GM18511 (cell line): Measurements from ENCODE around the gene PEDS1.
A peak's percentile ranks its signal among the peaks of the same experiment; 100 is the strongest.
"Not testable (repeated sequence)": the region's sequence is repeated elsewhere in the genome, so short reads cannot be mapped to it uniquely, and the experiment has no call there.

Source experiments
- ATAC-seq: cut with Tn5 transposase; IDR thresholded peaks from one replicate; pipeline ENCODE4 v1.9.1; 2021; ENCODE audit warnings: mild to moderate bottlenecking, moderate library complexity; ENCODE audit not compliant: unreplicated experiment

Gene PEDS1

DNA sequence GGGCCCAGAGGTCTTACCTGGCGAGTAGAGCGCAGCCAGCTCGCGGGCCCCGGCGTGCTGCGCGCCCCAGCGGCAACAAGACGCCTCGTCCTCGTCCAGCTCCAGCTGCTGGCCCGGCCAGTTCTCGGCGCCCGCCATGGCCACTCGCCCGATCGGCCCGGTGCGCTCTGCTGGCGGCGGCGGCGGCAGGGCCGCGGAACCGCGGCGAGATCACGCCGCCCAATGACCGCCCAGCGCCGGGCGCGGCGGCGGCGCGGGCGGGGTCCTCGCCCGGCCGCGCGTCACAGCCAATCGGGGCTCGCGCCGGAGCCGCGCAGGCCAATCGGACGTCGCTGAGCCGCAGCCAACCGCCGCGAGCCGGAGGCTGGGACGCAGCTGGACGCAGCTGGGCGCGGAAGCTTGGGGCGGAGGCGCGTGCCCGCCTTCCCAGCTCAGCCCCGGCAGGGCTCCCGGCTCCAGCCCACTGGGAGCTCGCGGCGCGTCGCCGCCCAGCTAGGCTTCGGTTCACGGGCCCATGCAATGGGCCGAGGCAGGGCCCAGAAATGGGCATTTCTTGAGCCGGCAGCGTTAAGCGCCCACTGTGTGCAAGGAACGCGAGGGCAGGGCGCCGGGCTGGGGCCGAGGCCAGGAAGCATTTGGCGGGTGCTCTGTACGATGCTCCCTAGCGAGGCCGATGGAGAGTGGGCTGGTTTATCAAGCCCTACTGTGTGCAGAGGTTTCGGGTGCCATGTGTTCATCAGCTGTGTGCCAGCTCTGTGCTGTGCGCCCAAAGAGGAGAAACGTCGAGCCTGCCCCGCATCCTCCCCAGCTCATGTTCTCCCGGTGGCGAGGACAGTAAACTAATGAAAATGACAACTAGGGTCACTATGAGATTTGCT is at the start of gene PEDS1:
TSS of gene PEDS1 (minus strand) at position 224 of the 878 bp plus-strand sequence. CDS start at position 138, 86 bp downstream.
- peak; percentile 97 for ATAC-seq

DNA sequence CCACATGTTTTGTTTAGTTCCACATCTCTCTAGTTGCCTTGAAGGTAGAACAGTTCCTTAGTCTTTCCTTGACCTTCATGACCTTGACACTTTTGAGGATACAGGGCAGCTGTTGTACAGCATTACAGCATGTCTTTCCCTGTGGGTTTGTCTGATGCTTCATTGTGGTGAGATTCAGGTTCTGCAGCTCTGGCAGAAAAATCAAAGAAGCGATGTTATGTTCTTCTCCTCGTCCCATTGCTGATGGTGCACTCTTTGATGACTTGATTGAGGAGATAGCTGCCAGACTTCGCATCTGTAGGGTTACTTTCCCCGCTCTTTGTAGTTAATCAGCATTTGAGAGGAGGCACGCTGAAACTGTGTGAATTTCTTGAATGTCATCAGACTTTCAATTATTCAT is 49.2 kb upstream of the PEDS1 start:
- ATAC-seq, result no peak

DNA sequence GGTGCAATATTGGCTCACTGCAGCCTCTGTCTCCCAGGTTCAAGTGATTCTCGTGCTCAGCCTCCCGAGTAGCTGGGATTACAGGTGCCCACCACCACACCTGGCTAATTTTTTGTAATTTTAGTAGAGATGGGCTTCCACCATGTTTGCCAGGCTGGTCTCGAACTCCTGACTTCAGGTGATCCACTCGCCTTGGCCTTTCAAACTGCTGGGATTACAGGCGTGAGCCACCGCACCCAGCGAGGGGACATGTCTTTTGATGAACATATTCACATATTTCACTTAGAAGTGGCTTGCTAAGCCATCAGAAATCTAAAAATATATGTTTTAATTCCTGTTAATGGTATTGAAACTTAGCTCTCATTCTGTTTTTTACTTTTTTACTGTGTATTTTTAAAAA is 48.2 kb upstream of the PEDS1 start:
- not testable (repeated sequence) for ATAC-seq

DNA sequence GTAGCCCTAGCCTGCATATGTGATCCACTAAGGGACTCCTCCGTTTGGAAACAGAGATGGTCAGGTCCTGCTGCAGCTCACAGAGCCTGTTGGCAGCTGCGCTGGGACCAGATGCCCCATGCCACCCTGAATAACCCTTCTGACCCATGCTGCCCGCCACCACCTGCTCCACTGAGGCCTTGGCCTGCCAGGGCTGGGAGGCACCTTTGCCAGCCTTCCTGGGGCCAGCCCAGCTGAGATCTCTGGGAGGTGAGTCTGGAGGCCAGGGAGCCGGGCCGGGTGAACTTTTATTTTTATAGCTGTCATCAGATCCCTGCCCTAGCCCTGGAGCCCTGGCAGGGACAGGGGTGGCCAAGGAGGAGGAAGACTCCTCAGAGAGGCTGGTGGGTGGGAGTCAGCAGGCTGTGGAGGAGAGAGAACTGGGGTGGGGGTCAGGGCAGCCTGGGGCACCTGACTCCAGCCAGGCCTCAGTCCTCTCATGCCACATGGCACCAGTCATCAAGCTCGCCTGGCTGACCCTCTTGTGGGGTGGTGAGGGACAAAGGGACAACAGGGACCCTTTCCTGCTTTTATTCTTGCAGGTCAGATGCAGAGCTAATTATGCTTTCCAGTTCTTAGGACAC is 47.1 kb upstream of the PEDS1 start:
- ATAC-seq, result no peak

- no peak for ATAC-seq
Measured at GRCh38 chr20:50199703-50200102, 46.2 kb upstream of the PEDS1 start.

GRCh38 chr20:50198716-50199115 is 45.2 kb upstream of the PEDS1 start:
- ATAC-seq, result no peak

DNA sequence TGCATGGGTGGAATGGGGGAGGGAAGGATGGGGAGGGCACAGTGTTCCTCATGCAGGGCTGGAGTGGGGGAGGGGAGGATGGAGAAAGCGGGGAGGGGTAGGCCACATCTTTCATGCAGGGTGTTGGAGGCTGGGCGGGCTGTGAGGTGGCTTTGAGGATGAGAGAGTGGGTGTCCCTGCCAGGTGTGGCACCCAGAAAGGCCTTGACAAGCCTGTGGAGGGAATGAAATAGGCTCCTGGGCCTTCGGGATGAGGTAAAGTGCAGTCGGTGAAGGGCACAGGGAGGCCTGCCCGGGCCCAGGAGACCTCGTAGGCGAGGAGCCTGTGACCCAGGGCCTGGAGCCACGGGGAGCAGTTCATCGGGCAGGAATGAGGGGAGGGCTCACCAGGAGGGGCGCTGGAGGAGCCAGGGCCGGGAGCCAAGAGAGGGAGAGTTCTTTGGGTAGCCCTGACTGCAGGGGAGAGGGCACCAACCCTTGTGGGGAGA is 44.7 kb upstream of the PEDS1 start:
- ATAC-seq, result no peak

GRCh38 chr20:50197463-50198179 is 44.1 kb upstream of the PEDS1 start:
- ATAC-seq, result no peak

DNA sequence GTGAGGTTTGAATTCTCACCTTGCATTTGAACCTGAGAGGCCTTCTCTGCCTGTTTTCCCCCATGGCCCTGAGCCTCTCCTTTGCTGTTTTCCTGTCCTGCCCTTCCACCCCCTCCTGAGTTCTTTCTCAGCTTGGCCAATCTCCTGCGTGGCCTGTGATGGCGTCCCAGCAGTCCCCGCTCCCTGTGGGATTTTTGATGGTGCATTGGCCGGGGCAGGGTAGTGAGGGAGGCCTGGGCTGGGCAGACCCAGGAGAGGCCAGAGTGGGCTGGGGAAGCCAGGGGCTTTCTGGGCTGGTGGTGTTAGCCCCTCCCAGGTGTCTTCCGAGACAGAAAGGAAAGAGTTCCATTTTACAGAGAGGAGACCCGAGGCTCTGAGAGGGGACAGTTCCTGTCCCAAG is 43.4 kb upstream of the PEDS1 start:
- ATAC-seq, result no peak

DNA sequence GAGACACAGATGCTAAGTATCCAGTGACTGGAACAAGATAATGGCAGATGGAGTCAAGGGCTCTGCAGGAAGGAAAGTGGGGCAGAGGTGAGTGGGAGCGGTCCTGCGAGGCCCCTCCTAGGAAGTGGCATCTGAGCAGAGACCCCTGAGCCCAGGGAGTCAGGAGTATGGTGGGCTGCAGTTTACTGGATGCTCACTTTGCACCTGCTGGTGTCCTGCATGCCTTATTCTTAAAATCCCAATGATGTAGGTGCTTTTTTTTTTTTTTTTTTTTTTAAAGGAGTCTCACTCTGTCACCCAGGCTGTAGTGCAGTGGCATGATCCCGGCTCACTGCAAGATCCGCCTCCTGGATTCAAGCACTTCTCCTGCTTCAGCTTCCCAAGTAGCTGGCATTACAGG is 42.7 kb upstream of the PEDS1 start:
- no peak for ATAC-seq

GRCh38 chr20:50195524-50196120 is 42.1 kb upstream of the PEDS1 start:
- ATAC-seq, result no peak

- no peak for ATAC-seq
Measured at GRCh38 chr20:50194831-50195523, 41.5 kb upstream of the PEDS1 start.

- no peak for ATAC-seq
Measured at GRCh38 chr20:50194422-50194830, 40.9 kb upstream of the PEDS1 start.

DNA sequence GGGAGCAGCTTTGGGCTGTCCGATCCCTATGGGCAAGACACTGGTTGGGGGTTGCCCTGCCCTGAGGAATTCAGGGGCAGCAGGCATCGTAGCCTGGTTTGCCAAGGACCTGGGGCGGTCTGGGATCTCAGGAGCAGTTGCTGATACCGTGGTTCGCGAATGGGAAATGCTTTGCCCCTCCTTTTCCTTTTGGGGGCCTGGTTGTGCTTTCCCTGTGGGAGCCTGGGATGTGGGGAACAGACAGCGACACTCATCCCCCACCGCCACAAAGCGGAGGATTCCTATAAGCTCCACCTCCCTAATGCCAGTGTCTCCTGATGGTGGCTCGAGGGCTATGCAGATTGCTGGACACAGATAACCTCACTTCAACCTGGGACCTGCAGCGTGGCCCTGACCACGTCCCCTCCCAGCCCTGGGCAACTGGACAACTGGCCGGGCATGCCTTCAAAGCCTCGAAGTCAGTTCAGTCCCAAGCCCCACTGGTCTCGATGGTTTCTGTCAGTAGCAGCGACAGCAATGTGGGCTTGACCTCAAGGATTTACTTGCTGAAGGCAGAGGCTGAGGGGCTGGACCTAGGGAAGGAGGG is 40.4 kb upstream of the PEDS1 start:
- no peak for ATAC-seq

DNA sequence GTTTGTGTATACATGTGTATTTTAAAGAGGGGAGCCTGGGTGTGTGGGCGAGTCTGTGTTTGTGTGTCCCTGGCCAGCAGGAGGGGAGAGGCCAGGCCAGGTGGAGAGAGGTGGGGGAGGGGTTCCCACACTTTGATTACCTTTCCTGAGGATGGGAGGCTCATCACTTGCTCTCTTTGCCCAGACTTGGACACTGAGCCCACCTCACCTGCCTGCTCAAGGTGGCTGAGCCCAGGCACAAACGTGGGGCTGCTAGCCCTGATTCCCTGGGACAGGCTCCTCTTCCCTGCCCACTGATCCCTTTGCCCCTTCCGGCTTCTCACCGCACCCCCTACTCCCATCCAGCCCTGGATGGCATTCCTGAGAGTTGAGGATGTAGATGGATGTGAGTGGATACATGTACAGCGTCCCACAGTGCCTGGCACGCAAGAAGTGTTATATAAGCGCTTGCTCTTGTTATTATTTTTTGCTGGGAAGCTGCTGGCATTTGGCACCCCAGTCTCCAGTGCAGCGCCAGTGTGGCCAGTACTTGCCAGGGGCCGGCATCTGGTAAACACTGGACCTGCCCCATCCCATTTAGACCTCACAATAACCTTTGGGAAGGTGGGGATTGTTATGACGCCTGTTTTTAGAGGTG is 39.8 kb upstream of the PEDS1 start:
- no peak for ATAC-seq

GRCh38 chr20:50192364-50193198 is 39.1 kb upstream of the PEDS1 start:
- ATAC-seq, result peak; percentile 39

- ATAC-seq, result peak; percentile 43
Measured at GRCh38 chr20:50191544-50192363, 38.2 kb upstream of the PEDS1 start.

DNA sequence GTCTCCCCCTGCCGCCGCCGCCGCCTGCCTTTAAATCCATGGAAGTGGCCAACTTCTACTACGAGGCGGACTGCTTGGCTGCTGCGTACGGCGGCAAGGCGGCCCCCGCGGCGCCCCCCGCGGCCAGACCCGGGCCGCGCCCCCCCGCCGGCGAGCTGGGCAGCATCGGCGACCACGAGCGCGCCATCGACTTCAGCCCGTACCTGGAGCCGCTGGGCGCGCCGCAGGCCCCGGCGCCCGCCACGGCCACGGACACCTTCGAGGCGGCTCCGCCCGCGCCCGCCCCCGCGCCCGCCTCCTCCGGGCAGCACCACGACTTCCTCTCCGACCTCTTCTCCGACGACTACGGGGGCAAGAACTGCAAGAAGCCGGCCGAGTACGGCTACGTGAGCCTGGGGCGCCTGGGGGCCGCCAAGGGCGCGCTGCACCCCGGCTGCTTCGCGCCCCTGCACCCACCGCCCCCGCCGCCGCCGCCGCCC is 37.6 kb upstream of the PEDS1 start:
- ATAC-seq, result peak; percentile 32
